HepG2 (cell line): ENCODE measurements around the gene SLC1A3. TPM values are rescaled to one million over a fixed set of nuclear protein-coding genes. Genes with fewer than 3 reads are reported as not detected.

ENCODE experiments used
- ATAC-seq: fragments of 200-7000 bp; cut with Tn5 transposase; 3 replicates; pipeline ENCODE4 v1.9.1; 2020; ENCODE audit warnings: mild to moderate bottlenecking, moderate library complexity
- BruUV-seq: library from RNA; stranded (reverse); fragments of 400-500 nt; replicated peaks from 2 replicates; lab custom pipeline; 2021; lab: Mats Ljungman, UMichigan
- CTCF ChIA-PET: fragments of 300-600 bp; formaldehyde crosslinking; extraction: SDS; loops from one replicate; lab custom pipeline; 2021; ENCODE audit warnings: low total read pairs, inconsistent platforms, low intra/inter-chr PET ratio; lab: Yijun Ruan, JAX
- POLR2A ChIA-PET: fragments of 350-600 bp; sonication (Branson Sonifier 250); formaldehyde crosslinking; loops from one replicate; lab custom pipeline; 2020; ENCODE audit warnings: antibody characterized with exemption, inconsistent platforms; lab: Yijun Ruan, JAX
- DNase-seq: peaks from one replicate; pipeline ENCODE4 v3.0.0-alpha.2; 2015; ENCODE audit warnings: low spot score
- FAIRE-seq: peaks from 3 replicates; lab custom pipeline; 2011; peaks lifted over from hg19 to GRCh38; lab: Jason Lieb, UNC
- H2AFZ ChIP-seq: one replicate; pipeline ENCODE4 v1.6.1; 2011; ENCODE audit warnings: low read length, inconsistent platforms
- H3K27ac ChIP-seq: fragments of 300-600 bp; 3 replicates; pipeline ENCODE4 v1.8.0; 2011; ENCODE audit warnings: mixed run types, mild to moderate bottlenecking, mixed read lengths, low read length, inconsistent platforms; ENCODE audit not compliant: insufficient read depth; ENCODE audit errors: extremely low read length
- H3K27me3 ChIP-seq, 2 experiments: fragments of 200-600 bp in 1 of 2; 2 replicates in 1 of 2; 3 replicates in 1 of 2; pipeline versions ENCODE4 v1.6.0 to v1.8.0; 2011; ENCODE audit warnings: low read length in 2 of 2, mild to moderate bottlenecking in 2 of 2, moderate library complexity in 2 of 2, inconsistent platforms in 1 of 2; ENCODE audit not compliant: insufficient read depth in 2 of 2, control insufficient read depth in 1 of 2
- H3K36me3 ChIP-seq, 2 experiments: fragments of 200-600 bp in 1 of 2; replicated peaks in 1 of 2; 2 replicates in 1 of 2; 3 replicates in 1 of 2; pipeline versions ENCODE4 v1.5.1 to v1.8.0; 2011; ENCODE audit warnings: low read length in 2 of 2, inconsistent platforms in 1 of 2; ENCODE audit not compliant: insufficient read depth in 2 of 2, control insufficient read depth in 1 of 2
- H3K4me1 ChIP-seq: 2 replicates; pipeline ENCODE4 v1.5.1; 2012; ENCODE audit warnings: low read length, inconsistent platforms; ENCODE audit not compliant: insufficient read depth
- H3K4me2 ChIP-seq: 2 replicates; pipeline ENCODE4 v1.6.0; 2011; ENCODE audit warnings: low read depth, low read length, inconsistent platforms
- H3K4me3 ChIP-seq, 3 experiments: fragments of 200-600 bp in 1 of 3; sonication (generic), shearing (Covaris generic) in 1 of 3; replicated peaks in 1 of 3; 2 replicates each; pipeline ENCODE4 v1.5.1; 2011 to 2016; ENCODE audit warnings: low read length in 3 of 3, inconsistent platforms in 2 of 3, low read depth in 2 of 3, mild to moderate bottlenecking in 2 of 3, control low read depth in 1 of 3, mixed read lengths in 1 of 3; ENCODE audit not compliant: insufficient read depth in 1 of 3
- H3K79me2 ChIP-seq: one replicate; pipeline ENCODE4 v1.6.1; 2011; ENCODE audit warnings: low read length, inconsistent platforms; ENCODE audit not compliant: insufficient read depth
- H3K9ac ChIP-seq: 2 replicates; pipeline ENCODE4 v1.6.0; 2011; ENCODE audit warnings: mild to moderate bottlenecking, low read depth, low read length, inconsistent platforms; ENCODE audit not compliant: insufficient read depth
- H3K9me3 ChIP-seq: 2 replicates; pipeline ENCODE4 v1.5.1; 2012; ENCODE audit warnings: mild to moderate bottlenecking, low read length
- H4K20me1 ChIP-seq: 2 replicates; pipeline ENCODE4 v1.6.0; 2011; ENCODE audit warnings: inconsistent platforms, mild to moderate bottlenecking, low read length, moderate library complexity; ENCODE audit not compliant: insufficient read depth
- FOXA1 ChIP-seq, 2 experiments: fragments of 450-650 bp in 1 of 2; sonication (generic) in 1 of 2; formaldehyde crosslinking in 1 of 2; IDR thresholded peaks; 2 replicates each; pipeline versions ENCODE4 v1.4.0 to v1.6.1; 2016 to 2020; ENCODE audit warnings: missing genetic modification reagents in 1 of 2
- GPN1 ChIP-seq: sonication (generic); formaldehyde crosslinking; IDR thresholded peaks from 2 replicates; pipeline ENCODE4 v1.5.1; 2020; ENCODE audit warnings: missing genetic modification reagents, borderline replicate concordance
- HMGA1 ChIP-seq: sonication (generic); formaldehyde crosslinking; conservative IDR thresholded peaks from 2 replicates; pipeline ENCODE4 v1.4.0; 2020; ENCODE audit warnings: missing genetic modification reagents
- NFKB2 ChIP-seq: sonication (generic); formaldehyde crosslinking; IDR thresholded peaks from 2 replicates; pipeline ENCODE4 v1.4.0; 2020; ENCODE audit warnings: missing genetic modification reagents, borderline replicate concordance
- ZNF552 ChIP-seq: sonication (generic); formaldehyde crosslinking; IDR thresholded peaks from 2 replicates; pipeline ENCODE4 v1.9.0; 2022; ENCODE audit warnings: missing genetic modification reagents, mild to moderate bottlenecking, borderline replicate concordance
- WGBS: methylation state at CpG from one replicate; pipeline ENCODE4 v1.1.6; 2017; ENCODE audit warnings: low lambda C conversion rate; 5-methylcytosine and 5-hydroxymethylcytosine counted together
- in situ Hi-C: cut with HindIII; loops from 2 replicates; pipeline ENCODE4 v1.10.0; 2017; ENCODE audit warnings: low pct_unique_long_range_greater_than_20kb; ENCODE audit not compliant: extremely low pct_ligation_motif_present
- intact Hi-C: fragments of 100-400 bp; cut with micrococcal nuclease; formaldehyde crosslinking; loops from one replicate; pipeline ENCODE4 v1.10.0; 2022; ENCODE audit not compliant: unreplicated experiment
- polyA plus RNA-seq, 8 experiments: library from polyadenylated mRNA; depleted of rRNA in 3 of 8; stranded (reverse) in 7 of 8; unstranded in 1 of 8; fragments of >200 nt; fragmentation: Illumina TruSeq in 4 of 8; extraction: Trizol in 4 of 8; gene quantifications; 2 replicates each; pipeline versions ENCODE4 v1.2.1 to v1.2.3, GENCODE V29; 2011 to 2016; ENCODE audit warnings: low read depth in 4 of 8, missing spikeins in 1 of 8, mixed read lengths in 1 of 8; ENCODE audit not compliant: insufficient read depth in 1 of 8
- total RNA-seq, 5 experiments: library from RNA; depleted of rRNA; stranded (reverse); fragments of >200 nt; fragmentation: Illumina TruSeq; extraction: Trizol; gene quantifications; 2 replicates each; pipeline ENCODE4 v1.2.3, GENCODE V29; 2016; ENCODE audit warnings: low read depth in 1 of 5
- TF ChIP-seq, protein P1 (sequence below): sonication (generic); formaldehyde crosslinking; IDR thresholded peaks from 2 replicates; pipeline ENCODE4 v1.4.0; 2020; ENCODE audit warnings: missing genetic modification reagents
- TF ChIP-seq, protein P2 (sequence below): sonication (generic); formaldehyde crosslinking; IDR thresholded peaks from 2 replicates; pipeline ENCODE4 v1.5.1; 2020; ENCODE audit warnings: missing genetic modification reagents, mild to moderate bottlenecking, borderline replicate concordance

Gene SLC1A3
- total and polyA plus RNA-seq, 2 of the 13 experiments (the other 11 are each of a cell fraction or from before 2014, with no cell fraction given): 0.09 TPM; not detected in 1

DNA sequence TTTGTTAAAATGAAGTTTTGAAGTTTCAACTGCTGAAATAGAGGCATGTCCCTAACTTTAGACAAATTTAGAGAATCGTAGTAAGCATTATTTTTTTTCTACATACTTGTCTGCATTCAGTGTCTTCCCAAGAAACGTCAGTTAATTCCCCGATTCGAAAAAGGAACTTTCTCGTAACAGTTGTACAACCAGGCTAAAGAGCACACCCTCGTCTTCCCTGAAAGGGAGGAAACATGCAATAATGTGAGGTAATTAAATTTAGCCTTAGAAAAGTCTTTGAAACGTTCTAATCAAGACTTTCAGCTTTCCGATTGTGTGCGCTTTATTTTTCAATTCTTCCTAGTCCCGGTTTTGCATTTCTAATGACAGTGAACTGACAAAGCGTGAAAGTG lies 374 bp upstream of the SLC1A3 start:
- no peaks in the 10 kb centered on the region for H3K9me3 ChIP-seq
- ChIA-PET CTCF (no interaction called here), POLR2A (no interaction called here)
- no TSS peak for BruUV-seq
- H3K79me2 ChIP-seq: no peaks in the 10 kb centered on the region
- no peak overlapping the region for H3K4me3 ChIP-seq
- FAIRE-seq (no peak), DNase-seq (no peak), ATAC-seq (no peak)
- H2AFZ ChIP-seq: no peak overlapping the region
- no peak overlapping the region for H3K4me2 ChIP-seq
- TF ChIP-seq, protein P1, sequence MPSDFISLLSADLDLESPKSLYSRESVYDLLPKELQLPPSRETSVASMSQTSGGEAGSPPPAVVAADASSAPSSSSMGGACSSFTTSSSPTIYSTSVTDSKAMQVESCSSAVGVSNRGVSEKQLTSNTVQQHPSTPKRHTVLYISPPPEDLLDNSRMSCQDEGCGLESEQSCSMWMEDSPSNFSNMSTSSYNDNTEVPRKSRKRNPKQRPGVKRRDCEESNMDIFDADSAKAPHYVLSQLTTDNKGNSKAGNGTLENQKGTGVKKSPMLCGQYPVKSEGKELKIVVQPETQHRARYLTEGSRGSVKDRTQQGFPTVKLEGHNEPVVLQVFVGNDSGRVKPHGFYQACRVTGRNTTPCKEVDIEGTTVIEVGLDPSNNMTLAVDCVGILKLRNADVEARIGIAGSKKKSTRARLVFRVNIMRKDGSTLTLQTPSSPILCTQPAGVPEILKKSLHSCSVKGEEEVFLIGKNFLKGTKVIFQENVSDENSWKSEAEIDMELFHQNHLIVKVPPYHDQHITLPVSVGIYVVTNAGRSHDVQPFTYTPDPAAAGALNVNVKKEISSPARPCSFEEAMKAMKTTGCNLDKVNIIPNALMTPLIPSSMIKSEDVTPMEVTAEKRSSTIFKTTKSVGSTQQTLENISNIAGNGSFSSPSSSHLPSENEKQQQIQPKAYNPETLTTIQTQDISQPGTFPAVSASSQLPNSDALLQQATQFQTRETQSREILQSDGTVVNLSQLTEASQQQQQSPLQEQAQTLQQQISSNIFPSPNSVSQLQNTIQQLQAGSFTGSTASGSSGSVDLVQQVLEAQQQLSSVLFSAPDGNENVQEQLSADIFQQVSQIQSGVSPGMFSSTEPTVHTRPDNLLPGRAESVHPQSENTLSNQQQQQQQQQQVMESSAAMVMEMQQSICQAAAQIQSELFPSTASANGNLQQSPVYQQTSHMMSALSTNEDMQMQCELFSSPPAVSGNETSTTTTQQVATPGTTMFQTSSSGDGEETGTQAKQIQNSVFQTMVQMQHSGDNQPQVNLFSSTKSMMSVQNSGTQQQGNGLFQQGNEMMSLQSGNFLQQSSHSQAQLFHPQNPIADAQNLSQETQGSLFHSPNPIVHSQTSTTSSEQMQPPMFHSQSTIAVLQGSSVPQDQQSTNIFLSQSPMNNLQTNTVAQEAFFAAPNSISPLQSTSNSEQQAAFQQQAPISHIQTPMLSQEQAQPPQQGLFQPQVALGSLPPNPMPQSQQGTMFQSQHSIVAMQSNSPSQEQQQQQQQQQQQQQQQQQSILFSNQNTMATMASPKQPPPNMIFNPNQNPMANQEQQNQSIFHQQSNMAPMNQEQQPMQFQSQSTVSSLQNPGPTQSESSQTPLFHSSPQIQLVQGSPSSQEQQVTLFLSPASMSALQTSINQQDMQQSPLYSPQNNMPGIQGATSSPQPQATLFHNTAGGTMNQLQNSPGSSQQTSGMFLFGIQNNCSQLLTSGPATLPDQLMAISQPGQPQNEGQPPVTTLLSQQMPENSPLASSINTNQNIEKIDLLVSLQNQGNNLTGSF (CRISPR knock-in tag): no peak
- TF ChIP-seq ZNF552 (CRISPR knock-in tag): no peak
- no peak for TF ChIP-seq HMGA1 (CRISPR knock-in tag)
- TF ChIP-seq, protein P2, sequence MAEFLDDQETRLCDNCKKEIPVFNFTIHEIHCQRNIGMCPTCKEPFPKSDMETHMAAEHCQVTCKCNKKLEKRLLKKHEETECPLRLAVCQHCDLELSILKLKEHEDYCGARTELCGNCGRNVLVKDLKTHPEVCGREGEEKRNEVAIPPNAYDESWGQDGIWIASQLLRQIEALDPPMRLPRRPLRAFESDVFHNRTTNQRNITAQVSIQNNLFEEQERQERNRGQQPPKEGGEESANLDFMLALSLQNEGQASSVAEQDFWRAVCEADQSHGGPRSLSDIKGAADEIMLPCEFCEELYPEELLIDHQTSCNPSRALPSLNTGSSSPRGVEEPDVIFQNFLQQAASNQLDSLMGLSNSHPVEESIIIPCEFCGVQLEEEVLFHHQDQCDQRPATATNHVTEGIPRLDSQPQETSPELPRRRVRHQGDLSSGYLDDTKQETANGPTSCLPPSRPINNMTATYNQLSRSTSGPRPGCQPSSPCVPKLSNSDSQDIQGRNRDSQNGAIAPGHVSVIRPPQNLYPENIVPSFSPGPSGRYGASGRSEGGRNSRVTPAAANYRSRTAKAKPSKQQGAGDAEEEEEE (CRISPR knock-in tag): no peak
- TF ChIP-seq NFKB2 (CRISPR knock-in tag): no peak
- TF ChIP-seq GPN1: no peak
- no peak for TF ChIP-seq FOXA1 (IDR thresholded peaks at IDR 0.05)
- TF ChIP-seq FOXA1 (CRISPR knock-in tag; IDR thresholded peaks at IDR 0.05): no peak
- no peak overlapping the region for H3K27ac ChIP-seq
- no peak overlapping the region for H3K9ac ChIP-seq
- H3K36me3 ChIP-seq: no peaks in the 10 kb centered on the region
- no peaks in the 10 kb centered on the region for H4K20me1 ChIP-seq
- in situ Hi-C loops (no loop called here), intact Hi-C loops (no loop called here)
- WGBS: 12% methylated on average over 11 of the region's 11 CpGs
- no peaks in the 10 kb centered on the region for H3K4me1 ChIP-seq
- peaks cover 0 to 27% of the 10 kb centered on the region in 2 experiments; a peak in 3 of 5 replicates for H3K27me3 ChIP-seq
